Sigmoid colon (tissue), 7 donors: Measurements from ENCODE around the gene MYH4. TPM values are rescaled to one million over a fixed set of nuclear protein-coding genes. Genes with fewer than 3 reads are reported as not detected.

Source experiments
- DNase-seq: peaks from one replicate; pipeline ENCODE4 v3.0.0-alpha.2; 2019
- H3K27ac ChIP-seq, 4 donors: fragments of 200-600 bp; sonication (generic); one replicate each; pipeline ENCODE4 v1.5.1; 2016 to 2019; ENCODE audit warnings: mild to moderate bottlenecking in 1 of 4
- H3K27me3 ChIP-seq, 3 donors: fragments of 200-600 bp; sonication (generic); one replicate each; pipeline ENCODE4 v1.5.1; 2019; ENCODE audit warnings: mild to moderate bottlenecking in 1 of 3
- H3K36me3 ChIP-seq, 4 donors: fragments of 200-600 bp; sonication (generic); one replicate each; pipeline ENCODE4 v1.5.1; 2016 to 2019
- H3K4me1 ChIP-seq, 4 donors: fragments of 200-600 bp; sonication (generic); one replicate each; pipeline ENCODE4 v1.5.1; 2017 to 2019
- H3K4me3 ChIP-seq, 4 donors: fragments of 200-600 bp; sonication (generic); one replicate each; pipeline ENCODE4 v1.5.1; 2017 to 2019; ENCODE audit warnings: mild to moderate bottlenecking in 2 of 4, moderate library complexity in 1 of 4
- H3K9me3 ChIP-seq, 4 donors: fragments of 200-600 bp in 3 of 4; sonication (generic) in 3 of 4; one replicate each; pipeline versions ENCODE4 v1.5.1 to v1.6.1; 2013 to 2019
- EP300 ChIP-seq, 4 donors: sonication (generic); formaldehyde crosslinking; IDR thresholded peaks; one replicate each; pipeline ENCODE4 v1.6.1; 2017; ENCODE audit warnings: antibody characterized with exemption in 4 of 4
- POLR2A ChIP-seq, 2 donors: fragments of 450-650 bp; IDR thresholded peaks; one replicate each; pipeline ENCODE4 v1.6.1; 2016; ENCODE audit warnings: antibody characterized with exemption in 2 of 2, mild to moderate bottlenecking in 2 of 2, moderate library complexity in 2 of 2
- POLR2AphosphoS5 ChIP-seq, 4 donors: sonication (generic); formaldehyde crosslinking; IDR thresholded peaks; one replicate each; pipeline ENCODE4 v1.6.1; 2017; ENCODE audit warnings: antibody characterized with exemption in 4 of 4
- WGBS, 2 donors: extraction: QIAGEN DNeasy Blood & Tissue Kit; methylation state at CpG; one replicate each; pipeline ENCODE4 v1.1.7; 2013; 5-methylcytosine and 5-hydroxymethylcytosine counted together
- intact Hi-C: fragments of 100-400 bp; cut with DNase I; formaldehyde crosslinking; loops from one replicate; pipeline ENCODE4 v1.15.1; 2023
- polyA plus RNA-seq, 3 donors: library from polyadenylated mRNA; stranded (reverse); fragments of 200-250 nt; gene quantifications; one replicate each; pipeline ENCODE4 v1.2.3, GENCODE V29; 2013
- total RNA-seq, 4 donors: library from RNA; depleted of rRNA; stranded (reverse); fragments of >200 nt; gene quantifications; one replicate each; pipeline ENCODE4 v1.1.0, GENCODE V29; 2016
- TF ChIP-seq, protein P1 (sequence below), 4 experiments: fragments of 450-650 bp in 3 of 4; fragments of 200-600 bp in 1 of 4; IDR thresholded peaks; one replicate each; pipeline ENCODE4 v1.5.1; 2016 to 2019; ENCODE audit warnings: antibody characterized with exemption in 4 of 4, mild to moderate bottlenecking in 3 of 4, moderate library complexity in 2 of 4
- donor health status: healthy with polysubstance abuse.
- donor health status: Bipolar disorder and iron deficiency.
- donor health status: healthy.

The MYH4 gene
- total and polyA plus RNA-seq, 7 donors: 0.03 TPM; not detected in 6

DNA sequence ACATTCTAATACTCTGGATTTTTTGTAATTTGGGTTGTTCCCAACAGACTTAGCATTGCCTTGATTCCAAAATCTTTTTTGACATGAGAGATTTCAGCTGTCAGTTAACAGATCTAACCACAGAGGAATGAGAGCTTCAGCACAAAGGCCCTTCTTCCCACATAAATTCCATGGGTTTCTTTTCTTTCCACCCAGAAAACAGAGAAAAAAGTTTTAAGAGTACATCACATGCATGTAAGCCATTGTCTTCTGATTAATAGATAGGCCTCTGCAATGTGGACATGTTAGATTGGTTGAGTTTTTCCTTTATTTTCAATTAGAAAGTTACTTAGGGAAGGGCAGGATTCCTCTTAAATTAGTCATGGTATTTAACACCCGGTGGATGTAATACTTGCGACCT, 48.5 kb downstream of the MYH4 start:
- Histone ChIP-seq H3K4me1 (no peaks in the 10 kb centered on the region), H3K36me3 (no peaks in the 10 kb centered on the region), H3K27ac (no peak overlapping the region), H3K9me3 (no peaks in the 10 kb centered on the region), H3K27me3 (no peaks in the 10 kb centered on the region), H3K4me3 (no peak overlapping the region)
- intact Hi-C loops: no loop called here
- TF ChIP-seq EP300 (IDR thresholded peaks at IDR 0.05) (no peak), POLR2AphosphoS5 (IDR thresholded peaks at IDR 0.05) (no peak), POLR2A (IDR thresholded peaks at IDR 0.05) (no peak)
- TF ChIP-seq, protein P1, sequence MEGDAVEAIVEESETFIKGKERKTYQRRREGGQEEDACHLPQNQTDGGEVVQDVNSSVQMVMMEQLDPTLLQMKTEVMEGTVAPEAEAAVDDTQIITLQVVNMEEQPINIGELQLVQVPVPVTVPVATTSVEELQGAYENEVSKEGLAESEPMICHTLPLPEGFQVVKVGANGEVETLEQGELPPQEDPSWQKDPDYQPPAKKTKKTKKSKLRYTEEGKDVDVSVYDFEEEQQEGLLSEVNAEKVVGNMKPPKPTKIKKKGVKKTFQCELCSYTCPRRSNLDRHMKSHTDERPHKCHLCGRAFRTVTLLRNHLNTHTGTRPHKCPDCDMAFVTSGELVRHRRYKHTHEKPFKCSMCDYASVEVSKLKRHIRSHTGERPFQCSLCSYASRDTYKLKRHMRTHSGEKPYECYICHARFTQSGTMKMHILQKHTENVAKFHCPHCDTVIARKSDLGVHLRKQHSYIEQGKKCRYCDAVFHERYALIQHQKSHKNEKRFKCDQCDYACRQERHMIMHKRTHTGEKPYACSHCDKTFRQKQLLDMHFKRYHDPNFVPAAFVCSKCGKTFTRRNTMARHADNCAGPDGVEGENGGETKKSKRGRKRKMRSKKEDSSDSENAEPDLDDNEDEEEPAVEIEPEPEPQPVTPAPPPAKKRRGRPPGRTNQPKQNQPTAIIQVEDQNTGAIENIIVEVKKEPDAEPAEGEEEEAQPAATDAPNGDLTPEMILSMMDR (IDR thresholded peaks at IDR 0.05): no peak
- no peak for DNase-seq
- WGBS, 2 donors: 68 to 74% methylated on average over 2 of the region's 2 CpGs

DNA sequence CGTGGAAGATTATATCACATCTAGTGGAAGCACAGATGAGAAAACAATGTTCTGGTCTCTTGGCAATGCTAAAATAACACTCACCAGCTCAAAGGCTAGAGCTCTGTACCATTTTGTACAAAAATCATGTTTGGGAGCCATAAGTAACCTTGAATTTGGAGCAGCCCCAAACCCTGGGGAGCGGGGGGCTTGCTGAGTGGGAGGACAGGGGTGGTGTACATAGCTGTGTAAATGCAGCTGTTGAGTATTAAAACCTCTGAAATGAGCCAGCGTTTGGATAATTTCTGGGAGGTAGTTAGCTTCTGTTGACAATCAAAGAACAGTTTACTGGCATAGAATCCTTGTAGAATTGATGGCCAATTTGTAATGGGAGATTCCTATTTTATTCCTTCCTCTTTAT, 51.9 kb downstream of the MYH4 start:
- WGBS, 2 donors: 65 to 70% methylated on average over 3 of the region's 3 CpGs
- no peak overlapping the region for H3K27ac ChIP-seq
- intact Hi-C loops: no loop called here
- no peak overlapping the region for H3K4me3 ChIP-seq
- H3K36me3 ChIP-seq: no peaks in the 10 kb centered on the region
- H3K9me3 ChIP-seq: no peaks in the 10 kb centered on the region
- H3K27me3 ChIP-seq: no peaks in the 10 kb centered on the region
- no peak for TF ChIP-seq POLR2AphosphoS5 (IDR thresholded peaks at IDR 0.05)
- TF ChIP-seq EP300 (IDR thresholded peaks at IDR 0.05): no peak
- TF ChIP-seq POLR2A (IDR thresholded peaks at IDR 0.05): no peak
- TF ChIP-seq, protein P1 (IDR thresholded peaks at IDR 0.05): no peak
- DNase-seq: no peak
- H3K4me1 ChIP-seq: no peaks in the 10 kb centered on the region

DNA sequence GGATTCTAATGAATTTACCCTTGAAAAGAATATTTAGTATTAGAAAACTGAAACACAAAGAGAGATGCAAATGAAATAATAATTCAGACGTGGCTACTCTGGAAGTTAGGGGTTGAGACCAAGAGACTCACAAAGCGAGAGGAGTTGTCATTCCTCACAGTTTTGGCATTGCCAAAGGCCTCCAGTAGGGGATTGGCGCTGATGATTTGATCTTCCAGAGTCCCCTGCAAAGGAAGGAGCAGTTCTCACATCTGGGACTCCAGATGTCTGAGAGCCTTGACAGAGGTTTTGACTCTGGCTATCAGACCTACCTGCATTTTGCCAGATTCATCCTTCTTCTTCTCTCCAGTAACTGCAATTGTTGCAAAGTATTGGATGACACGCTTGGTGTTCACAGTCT, 54.2 kb downstream of the MYH4 start:
- Histone ChIP-seq H3K4me3 (no peak overlapping the region), H3K27me3 (no peaks in the 10 kb centered on the region), H3K27ac (no peak overlapping the region), H3K9me3 (no peaks in the 10 kb centered on the region), H3K4me1 (no peaks in the 10 kb centered on the region), H3K36me3 (no peaks in the 10 kb centered on the region)
- intact Hi-C loops: no loop called here
- 81 to 90% methylated on average over 4 of the region's 4 CpGs for WGBS, 2 donors
- no peak for TF ChIP-seq POLR2A (IDR thresholded peaks at IDR 0.05)
- TF ChIP-seq, protein P1 (IDR thresholded peaks at IDR 0.05): no peak
- TF ChIP-seq EP300 (IDR thresholded peaks at IDR 0.05): no peak
- no peak for TF ChIP-seq POLR2AphosphoS5 (IDR thresholded peaks at IDR 0.05)
- no peak for DNase-seq

DNA sequence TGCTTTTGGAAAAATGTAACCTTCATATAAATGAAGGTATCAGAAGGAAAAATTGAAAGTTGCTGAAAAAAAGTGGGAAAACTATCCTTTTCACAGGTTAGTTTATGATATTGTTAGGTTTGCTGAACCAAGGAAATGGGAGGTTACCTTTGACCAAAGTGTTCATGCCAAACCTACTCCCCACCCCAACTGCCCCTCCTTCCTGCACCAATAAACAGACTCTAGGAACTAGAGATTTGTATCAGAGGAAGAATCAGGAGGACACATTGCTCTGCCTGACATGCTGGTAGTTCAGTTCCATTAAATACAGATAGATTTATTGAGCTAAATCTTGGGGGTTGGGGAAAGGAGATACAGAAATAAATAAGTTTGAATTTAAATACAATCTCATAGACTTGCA, 65.8 kb downstream of the MYH4 start:
- DNase-seq: no peak
- Histone ChIP-seq H3K27ac (no peak overlapping the region), H3K4me1 (no peaks in the 10 kb centered on the region), H3K36me3 (no peaks in the 10 kb centered on the region), H3K4me3 (no peak overlapping the region), H3K9me3 (no peaks in the 10 kb centered on the region), H3K27me3 (no peaks in the 10 kb centered on the region)
- TF ChIP-seq EP300 (IDR thresholded peaks at IDR 0.05) (no peak), POLR2A (IDR thresholded peaks at IDR 0.05) (no peak)
- TF ChIP-seq, protein P1 (IDR thresholded peaks at IDR 0.05): no peak
- intact Hi-C loops: no loop called here

DNA sequence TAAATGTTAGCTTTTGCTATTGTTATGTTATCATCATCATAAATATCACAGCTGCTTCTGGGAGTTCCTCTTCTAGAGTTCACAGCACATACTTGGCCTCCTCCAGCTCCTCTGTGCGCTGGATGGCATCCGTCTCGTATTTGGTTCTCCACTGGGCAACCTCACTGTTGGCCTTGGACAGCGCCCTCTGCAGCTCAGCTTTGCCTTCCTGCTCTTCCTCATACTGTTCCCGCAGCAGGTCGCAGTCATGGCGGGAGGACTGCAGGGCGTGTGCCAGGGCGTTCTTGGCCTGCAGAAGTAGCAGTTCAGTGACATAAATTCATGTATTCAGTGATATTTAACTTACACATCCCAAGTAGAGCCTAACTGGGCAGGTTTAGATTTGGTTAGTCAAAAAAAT, 71.0 kb downstream of the MYH4 start:
- no peaks in the 10 kb centered on the region for H3K36me3 ChIP-seq
- 84 to 87% methylated on average over 9 of the region's 9 CpGs for WGBS, 2 donors
- intact Hi-C loops: no loop called here

More for the DNA sequence above, 71.0 kb downstream of the MYH4 start:
- H3K9me3 ChIP-seq: no peaks in the 10 kb centered on the region
- no peak for DNase-seq
- H3K27ac ChIP-seq: no peak overlapping the region
- no peak overlapping the region for H3K4me3 ChIP-seq
- no peaks in the 10 kb centered on the region for H3K27me3 ChIP-seq
- TF ChIP-seq POLR2AphosphoS5 (IDR thresholded peaks at IDR 0.05) (no peak), POLR2A (IDR thresholded peaks at IDR 0.05) (no peak), EP300 (IDR thresholded peaks at IDR 0.05) (no peak)
- TF ChIP-seq, protein P1 (IDR thresholded peaks at IDR 0.05): no peak
- H3K4me1 ChIP-seq: no peaks in the 10 kb centered on the region
